Measurements from ENCODE around the gene NKD2.
A peak's percentile ranks its signal among the peaks of the same experiment; 100 is the strongest.

The NKD2 gene

GRCh38 chr5:980966-981365, 27.6 kb upstream of the NKD2 start:
- H3K27ac ChIP-seq: no peak overlapping the region; the same call in 1 of the 2 replicates
- H3K4me3 ChIP-seq (ENCODE audit: low read depth, low read length): no peak overlapping the region
- TF ChIP-seq, protein P1, sequence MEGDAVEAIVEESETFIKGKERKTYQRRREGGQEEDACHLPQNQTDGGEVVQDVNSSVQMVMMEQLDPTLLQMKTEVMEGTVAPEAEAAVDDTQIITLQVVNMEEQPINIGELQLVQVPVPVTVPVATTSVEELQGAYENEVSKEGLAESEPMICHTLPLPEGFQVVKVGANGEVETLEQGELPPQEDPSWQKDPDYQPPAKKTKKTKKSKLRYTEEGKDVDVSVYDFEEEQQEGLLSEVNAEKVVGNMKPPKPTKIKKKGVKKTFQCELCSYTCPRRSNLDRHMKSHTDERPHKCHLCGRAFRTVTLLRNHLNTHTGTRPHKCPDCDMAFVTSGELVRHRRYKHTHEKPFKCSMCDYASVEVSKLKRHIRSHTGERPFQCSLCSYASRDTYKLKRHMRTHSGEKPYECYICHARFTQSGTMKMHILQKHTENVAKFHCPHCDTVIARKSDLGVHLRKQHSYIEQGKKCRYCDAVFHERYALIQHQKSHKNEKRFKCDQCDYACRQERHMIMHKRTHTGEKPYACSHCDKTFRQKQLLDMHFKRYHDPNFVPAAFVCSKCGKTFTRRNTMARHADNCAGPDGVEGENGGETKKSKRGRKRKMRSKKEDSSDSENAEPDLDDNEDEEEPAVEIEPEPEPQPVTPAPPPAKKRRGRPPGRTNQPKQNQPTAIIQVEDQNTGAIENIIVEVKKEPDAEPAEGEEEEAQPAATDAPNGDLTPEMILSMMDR (IDR thresholded peaks at IDR 0.05; ENCODE audit: low read depth, low read length): no peak
- no peaks in the 10 kb centered on the region for H3K27me3 ChIP-seq (ENCODE audit: insufficient read depth, low read depth, severe bottlenecking)
- H3K9me3 ChIP-seq (ENCODE audit: severe bottlenecking): no peaks in the 10 kb centered on the region
- DNase-seq: no peak
- H3K36me3 ChIP-seq: no peaks in the 10 kb centered on the region

GRCh38 chr5:981456-981855, 27.1 kb upstream of the NKD2 start:
- DNase-seq: no peak
- TF ChIP-seq, protein P1 (IDR thresholded peaks at IDR 0.05; ENCODE audit: low read depth, low read length): 0 out of 2 replicates have a peak, but pooled peaks have one; percentile 9
- Histone ChIP-seq H3K36me3 (no peaks in the 10 kb centered on the region), H3K9me3 (ENCODE audit: severe bottlenecking) (no peaks in the 10 kb centered on the region), H3K27me3 (ENCODE audit: insufficient read depth, low read depth, severe bottlenecking) (no peaks in the 10 kb centered on the region), H3K27ac (no peak overlapping the region), H3K4me3 (ENCODE audit: low read depth, low read length) (no peak overlapping the region)

DNA sequence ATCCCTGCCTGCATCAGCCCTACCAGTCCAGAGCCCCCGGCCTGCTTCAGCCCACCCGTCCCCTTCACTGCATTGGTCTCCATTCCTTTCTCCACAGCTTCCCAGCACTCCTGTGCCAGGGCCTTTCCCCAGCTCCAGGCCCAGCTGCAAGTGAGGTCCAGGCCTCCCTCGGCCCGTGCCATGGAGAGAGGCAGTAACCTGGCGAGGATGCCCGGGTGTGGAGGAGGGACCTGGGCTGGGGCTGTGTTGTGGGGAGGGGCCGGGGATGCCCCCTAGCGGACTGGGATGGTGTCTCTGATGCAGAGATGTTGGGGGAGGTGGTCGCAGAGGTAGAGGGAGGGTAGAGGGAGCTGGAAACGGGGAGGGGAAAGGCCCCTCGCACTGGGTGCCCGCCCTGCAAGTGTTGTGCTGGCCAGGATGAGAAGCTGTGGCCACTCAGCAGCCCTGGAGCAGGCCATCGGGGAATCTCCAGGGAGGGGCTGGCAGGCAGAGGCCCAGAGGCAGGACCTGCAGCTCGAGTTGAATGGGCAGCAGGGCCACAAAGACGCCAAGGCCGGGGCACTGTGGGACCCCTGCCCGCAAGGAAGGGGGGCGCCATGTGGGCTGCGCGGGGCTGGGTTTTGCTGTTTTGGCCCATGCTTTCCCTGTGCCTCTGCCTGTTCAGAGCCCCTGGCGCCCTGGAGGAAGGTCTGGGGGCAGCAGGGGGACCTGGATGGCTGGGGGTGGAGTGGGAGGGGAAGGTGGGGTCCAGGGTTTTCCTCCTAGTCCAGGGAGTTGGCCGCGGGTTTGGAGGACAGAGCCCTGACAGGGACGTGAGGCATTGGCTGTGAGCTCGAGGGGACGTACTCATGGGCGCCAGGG, 26.0 kb upstream of the NKD2 start:
- Histone ChIP-seq H3K27me3 (ENCODE audit: insufficient read depth, low read depth, severe bottlenecking) (no peaks in the 10 kb centered on the region), H3K9me3 (ENCODE audit: severe bottlenecking) (peaks cover 4% of the 10 kb centered on the region), H3K27ac (no peak overlapping the region), H3K36me3 (no peaks in the 10 kb centered on the region), H3K4me3 (ENCODE audit: low read depth, low read length) (no peak overlapping the region)
- peak; percentile 75 for DNase-seq
- TF ChIP-seq, protein P1 (IDR thresholded peaks at IDR 0.05; ENCODE audit: low read depth, low read length): peak; percentile 79

GRCh38 chr5:983238-983524, 25.4 kb upstream of the NKD2 start:
- H3K36me3 ChIP-seq: no peaks in the 10 kb centered on the region
- peaks cover 5% of the 10 kb centered on the region for H3K9me3 ChIP-seq (ENCODE audit: severe bottlenecking)
- TF ChIP-seq, protein P1 (IDR thresholded peaks at IDR 0.05; ENCODE audit: low read depth, low read length): no peak
- H3K4me3 ChIP-seq (ENCODE audit: low read depth, low read length): no peak overlapping the region
- no peak for DNase-seq
- no peaks in the 10 kb centered on the region for H3K27me3 ChIP-seq (ENCODE audit: insufficient read depth, low read depth, severe bottlenecking)
- H3K27ac ChIP-seq: no peak overlapping the region

DNA sequence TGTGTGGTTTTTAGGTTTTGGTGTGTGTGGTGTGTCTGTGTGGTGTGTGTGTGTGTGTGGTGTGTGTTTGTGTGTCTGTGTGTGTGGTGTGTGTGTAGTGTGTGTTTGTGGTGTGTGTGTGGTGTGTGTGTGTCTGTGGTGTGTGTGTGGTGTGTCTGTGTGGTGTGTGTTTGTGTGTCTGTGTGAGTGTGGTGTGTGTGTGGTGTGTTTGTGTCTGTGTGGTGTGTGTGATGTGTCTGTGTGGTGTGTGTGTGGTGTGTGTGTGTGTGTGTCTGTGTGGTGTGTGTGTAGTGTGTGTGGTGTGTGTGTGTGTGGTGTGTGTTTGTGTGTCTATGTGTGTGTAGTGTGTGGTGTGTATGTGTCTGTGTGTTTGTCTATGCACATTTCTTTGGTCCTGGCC, 25.0 kb upstream of the NKD2 start:
- Histone ChIP-seq H3K9me3 (ENCODE audit: severe bottlenecking) (peaks cover 9% of the 10 kb centered on the region), H3K4me3 (ENCODE audit: low read depth, low read length) (no peak overlapping the region), H3K36me3 (no peaks in the 10 kb centered on the region), H3K27me3 (ENCODE audit: insufficient read depth, low read depth, severe bottlenecking) (no peaks in the 10 kb centered on the region), H3K27ac (no peak overlapping the region)
- DNase-seq: no peak
- TF ChIP-seq, protein P1 (IDR thresholded peaks at IDR 0.05; ENCODE audit: low read depth, low read length): no peak

GRCh38 chr5:984774-985173, 23.8 kb upstream of the NKD2 start:
- TF ChIP-seq, protein P1 (IDR thresholded peaks at IDR 0.05; ENCODE audit: low read depth, low read length): no peak
- DNase-seq: no peak
- H3K27me3 ChIP-seq (ENCODE audit: insufficient read depth, low read depth, severe bottlenecking): no peaks in the 10 kb centered on the region
- H3K36me3 ChIP-seq: no peaks in the 10 kb centered on the region
- H3K9me3 ChIP-seq (ENCODE audit: severe bottlenecking): peaks cover 9% of the 10 kb centered on the region
- H3K4me3 ChIP-seq (ENCODE audit: low read depth, low read length): no peak overlapping the region
- H3K27ac ChIP-seq: no peak overlapping the region

Measured in WERI-Rb-1 (cell line).